Measurements from ENCODE around the gene GSPT2.
"Not testable (repeated sequence)": the region's sequence is repeated elsewhere in the genome, so short reads cannot be mapped to it uniquely, and the experiment has no call there.

Gene GSPT2

GRCh38 chrX:51743179-51743957 lies at the start of gene GSPT2:
Gene GSPT2 (plus strand): TSS chrX:51743442. CDS start chrX:51743627, 185 bp downstream.
- in situ Hi-C loops (cut with HindIII; ENCODE audit: low pct_unique_long_range_greater_than_20kb, low sequenced_read_pairs), result no loop called here
- no peak for TF ChIP-seq JUND (IDR thresholded peaks at IDR 0.05; ENCODE audit: low read depth)
- DNase-seq (ENCODE audit: low read depth in 1 of 2, low spot score in 1 of 2), result no peak

- in situ Hi-C loops (cut with HindIII; ENCODE audit: low pct_unique_long_range_greater_than_20kb, low sequenced_read_pairs), result no loop called here
- TF ChIP-seq JUND (IDR thresholded peaks at IDR 0.05; ENCODE audit: low read depth), result no peak
- no peak for DNase-seq (ENCODE audit: low read depth in 1 of 2, low spot score in 1 of 2)
Observed at GRCh38 chrX:51694254-51694653, 49.0 kb upstream of the GSPT2 start.

- in situ Hi-C loops (cut with HindIII; ENCODE audit: low pct_unique_long_range_greater_than_20kb, low sequenced_read_pairs), result no loop called here
- no peak for TF ChIP-seq JUND (IDR thresholded peaks at IDR 0.05; ENCODE audit: low read depth)
- DNase-seq (ENCODE audit: low read depth in 1 of 2, low spot score in 1 of 2), result no peak
Observed at GRCh38 chrX:51697397-51697796, 45.8 kb upstream of the GSPT2 start.

GRCh38 chrX:51710277-51711164 lies 32.7 kb upstream of the GSPT2 start, which contains the start of gene CENPVL1:
Gene CENPVL1 (plus strand): TSS chrX:51710512. CDS start chrX:51710512, 0 bp downstream.
- in situ Hi-C loops (cut with HindIII; ENCODE audit: low pct_unique_long_range_greater_than_20kb, low sequenced_read_pairs); DNase-seq (ENCODE audit: low read depth in 1 of 2, low spot score in 1 of 2): not testable (repeated sequence)

GRCh38 chrX:51712943-51713647 lies 30.1 kb upstream of the GSPT2 start:
- in situ Hi-C loops (cut with HindIII; ENCODE audit: low pct_unique_long_range_greater_than_20kb, low sequenced_read_pairs); DNase-seq (ENCODE audit: low read depth in 1 of 2, low spot score in 1 of 2): not testable (repeated sequence)

GRCh38 chrX:51728202-51728601 lies 15.0 kb upstream of the GSPT2 start:
- in situ Hi-C loops (cut with HindIII; ENCODE audit: low pct_unique_long_range_greater_than_20kb, low sequenced_read_pairs), result no loop called here
- DNase-seq (ENCODE audit: low read depth in 1 of 2, low spot score in 1 of 2), result no peak
- TF ChIP-seq JUND (IDR thresholded peaks at IDR 0.05; ENCODE audit: low read depth), result no peak

- no peak for TF ChIP-seq JUND (IDR thresholded peaks at IDR 0.05; ENCODE audit: low read depth)
- DNase-seq (ENCODE audit: low read depth in 1 of 2, low spot score in 1 of 2), result no peak
- in situ Hi-C loops (cut with HindIII; ENCODE audit: low pct_unique_long_range_greater_than_20kb, low sequenced_read_pairs), result no loop called here
Observed at GRCh38 chrX:51737091-51737490, 6.2 kb upstream of the GSPT2 start.

GRCh38 chrX:51742586-51742985 lies 656 bp upstream of the GSPT2 start:
- TF ChIP-seq JUND (IDR thresholded peaks at IDR 0.05; ENCODE audit: low read depth), result no peak
- no peak for DNase-seq (ENCODE audit: low read depth in 1 of 2, low spot score in 1 of 2)
- in situ Hi-C loops (cut with HindIII; ENCODE audit: low pct_unique_long_range_greater_than_20kb, low sequenced_read_pairs), result no loop called here

GRCh38 chrX:51747671-51748070 lies 4.4 kb downstream of the GSPT2 start:
- no peak for TF ChIP-seq JUND (IDR thresholded peaks at IDR 0.05; ENCODE audit: low read depth)
- in situ Hi-C loops (cut with HindIII; ENCODE audit: low pct_unique_long_range_greater_than_20kb, low sequenced_read_pairs), result no loop called here
- no peak for DNase-seq (ENCODE audit: low read depth in 1 of 2, low spot score in 1 of 2)

GRCh38 chrX:51759055-51759839 lies 16.0 kb downstream of the GSPT2 start:
- in situ Hi-C loops (cut with HindIII; ENCODE audit: low pct_unique_long_range_greater_than_20kb, low sequenced_read_pairs), result no loop called here
- no peak for TF ChIP-seq JUND (IDR thresholded peaks at IDR 0.05; ENCODE audit: low read depth)
- DNase-seq (ENCODE audit: low read depth in 1 of 2, low spot score in 1 of 2), result no peak

GRCh38 chrX:51760657-51761056 lies 17.4 kb downstream of the GSPT2 start:
- in situ Hi-C loops (cut with HindIII; ENCODE audit: low pct_unique_long_range_greater_than_20kb, low sequenced_read_pairs), result no loop called here
- DNase-seq (ENCODE audit: low read depth in 1 of 2, low spot score in 1 of 2), result no peak
- TF ChIP-seq JUND (IDR thresholded peaks at IDR 0.05; ENCODE audit: low read depth), result no peak

GRCh38 chrX:51766546-51766945 lies 23.3 kb downstream of the GSPT2 start:
- no peak for TF ChIP-seq JUND (IDR thresholded peaks at IDR 0.05; ENCODE audit: low read depth)
- in situ Hi-C loops (cut with HindIII; ENCODE audit: low pct_unique_long_range_greater_than_20kb, low sequenced_read_pairs), result no loop called here
- no peak for DNase-seq (ENCODE audit: low read depth in 1 of 2, low spot score in 1 of 2)
